GM12878 (cell line): ENCODE data around the gene KCND3. TPM values are rescaled to one million over a fixed set of nuclear protein-coding genes. Genes with fewer than 3 reads are reported as not detected.

Experiments used
- ATAC-seq: fragments of 200-7000 bp; cut with Tn5 transposase; 3 replicates; pipeline ENCODE4 v1.9.1; 2020; ENCODE audit warnings: mild to moderate bottlenecking, moderate library complexity
- BruUV-seq: library from RNA; stranded (reverse); fragments of 400-500 nt; replicated peaks from 2 replicates; lab custom pipeline; 2021; lab: Mats Ljungman, UMichigan
- CTCF ChIA-PET: fragments of 300-600 bp; sonication (Branson Sonifier 250); formaldehyde crosslinking; extraction: SDS; loops from one replicate; lab custom pipeline; 2021; ENCODE audit warnings: inconsistent platforms; lab: Yijun Ruan, JAX
- POLR2A ChIA-PET: fragments of 350-600 bp; formaldehyde crosslinking; extraction: SDS; loops from one replicate; lab custom pipeline; 2021; ENCODE audit warnings: inconsistent platforms; lab: Charles Lee
- RAD21 ChIA-PET: fragments of 300-600 bp; sonication (Branson Sonifier 250); formaldehyde crosslinking; loops from one replicate; lab custom pipeline; 2023; ENCODE audit warnings: antibody characterized with exemption; ENCODE audit not compliant: unreplicated experiment; lab: Charles Lee
- SMC1A ChIA-PET: fragments of 300-600 bp; sonication (Branson Sonifier 250); formaldehyde crosslinking; loops from one replicate; lab custom pipeline; 2023; ENCODE audit not compliant: unreplicated experiment, uncharacterized antibody; lab: Charles Lee
- DNase-seq: peaks from one replicate; pipeline ENCODE4 v3.0.0-alpha.2; 2011; ENCODE audit warnings: low read depth, low spot score
- FAIRE-seq: peaks from 3 replicates; lab custom pipeline; 2011; peaks lifted over from hg19 to GRCh38; lab: Jason Lieb, UNC
- H2AFZ ChIP-seq: 2 replicates; pipeline ENCODE4 v1.6.0; 2011; ENCODE audit warnings: low read depth, low read length, control low read depth; ENCODE audit not compliant: control insufficient read depth
- H3K27ac ChIP-seq: 2 replicates; pipeline ENCODE4 v1.5.1; 2011; ENCODE audit warnings: control low read depth; ENCODE audit not compliant: control insufficient read depth, insufficient read depth
- H3K27me3 ChIP-seq, 2 experiments: replicated peaks in 1 of 2; 2 replicates each; pipeline versions ENCODE4 v1.6.0 to v1.6.1; 2011; ENCODE audit warnings: low read length in 1 of 2; ENCODE audit not compliant: control insufficient read depth in 2 of 2, insufficient read depth in 2 of 2
- H3K36me3 ChIP-seq, 2 experiments: 2 replicates each; pipeline ENCODE4 v1.5.1; 2011; ENCODE audit warnings: low read length in 1 of 2; ENCODE audit not compliant: control insufficient read depth in 2 of 2, insufficient read depth in 2 of 2
- H3K4me1 ChIP-seq: 2 replicates; pipeline ENCODE4 v1.6.1; 2011; ENCODE audit warnings: mild to moderate bottlenecking, low read length, moderate library complexity, mixed read lengths; ENCODE audit not compliant: control insufficient read depth, insufficient read depth
- H3K4me2 ChIP-seq: 2 replicates; pipeline ENCODE4 v1.6.0; 2011; ENCODE audit warnings: control low read depth; ENCODE audit not compliant: control insufficient read depth, insufficient read depth
- H3K4me3 ChIP-seq: fragments of 200-600 bp; sonication (generic); 2 replicates; pipeline ENCODE4 v1.5.1; 2016
- H3K79me2 ChIP-seq: 2 replicates; pipeline ENCODE4 v1.6.0; 2011; ENCODE audit warnings: low read length; ENCODE audit not compliant: control insufficient read depth, insufficient read depth
- H3K9ac ChIP-seq: 2 replicates; pipeline ENCODE4 v1.8.0; 2011; ENCODE audit warnings: low read length, control low read depth, mixed read lengths; ENCODE audit not compliant: control insufficient read depth, insufficient read depth
- H3K9me3 ChIP-seq: replicated peaks from 3 replicates; pipeline ENCODE4 v1.5.1; 2011; ENCODE audit warnings: mild to moderate bottlenecking, low read length; ENCODE audit not compliant: control insufficient read depth, insufficient read depth
- H4K20me1 ChIP-seq: 2 replicates; pipeline ENCODE4 v1.6.0; 2011; ENCODE audit not compliant: control insufficient read depth, insufficient read depth
- CBX5 ChIP-seq: sonication (generic); IDR thresholded peaks from 2 replicates; pipeline ENCODE4 v1.6.1; 2016; ENCODE audit warnings: low read depth, moderate library complexity, mild to moderate bottlenecking, inconsistent platforms
- IKZF1 ChIP-seq: fragments of 450-650 bp; conservative IDR thresholded peaks from 2 replicates; pipeline ENCODE4 v1.6.1; 2017; ENCODE audit warnings: antibody characterized with exemption, mild to moderate bottlenecking
- KAT2A ChIP-seq: conservative IDR thresholded peaks from 2 replicates; pipeline ENCODE4 v1.6.1; 2011; ENCODE audit warnings: low read depth, low read length; ENCODE audit not compliant: control insufficient read depth
- MYC ChIP-seq: IDR thresholded peaks from 2 replicates; pipeline ENCODE4 v1.6.1; 2011; ENCODE audit warnings: mild to moderate bottlenecking, low read length, moderate library complexity, inconsistent platforms; ENCODE audit not compliant: insufficient read depth, insufficient replicate concordance, insufficient read length, severe bottlenecking
- PAX5 ChIP-seq: IDR thresholded peaks from 2 replicates; pipeline ENCODE4 v1.6.1; 2011; ENCODE audit warnings: low read depth, low read length, borderline replicate concordance
- PAX8 ChIP-seq: fragments of 450-650 bp; IDR thresholded peaks from 2 replicates; pipeline ENCODE4 v1.6.1; 2017; ENCODE audit warnings: mild to moderate bottlenecking, moderate library complexity
- SPI1 ChIP-seq: IDR thresholded peaks from 2 replicates; pipeline ENCODE4 v1.6.1; 2011; ENCODE audit warnings: low read depth, mild to moderate bottlenecking, low read length, moderate library complexity, borderline replicate concordance; ENCODE audit not compliant: insufficient read depth
- SRF ChIP-seq, 2 experiments: IDR thresholded peaks; 2 replicates each; pipeline ENCODE4 v1.6.1; 2011; ENCODE audit warnings: low read depth in 2 of 2, low read length in 2 of 2, mild to moderate bottlenecking in 1 of 2, moderate library complexity in 1 of 2
- WGBS: methylation state at CpG from one replicate; pipeline ENCODE4 v1.1.6; 2016; ENCODE audit warnings: low lambda C conversion rate; ENCODE audit not compliant: insufficient replicate concordance, insufficient coverage; ENCODE audit errors: missing lambda C conversion rate; 5-methylcytosine and 5-hydroxymethylcytosine counted together
- in situ Hi-C: fragments of 300-500 bp; cut with MboI; formaldehyde crosslinking; loops from 9 replicates; pipeline ENCODE4 v1.14.3; 2018; ENCODE audit warnings: mixed read lengths
- intact Hi-C: fragments of 100-400 bp; cut with micrococcal nuclease; formaldehyde crosslinking; loops from one replicate; pipeline ENCODE4 v1.14.2; 2022; ENCODE audit not compliant: unreplicated experiment
- polyA plus RNA-seq, 11 experiments: library from polyadenylated mRNA; depleted of rRNA in 4 of 11; unstranded in 6 of 11; stranded (reverse) in 5 of 11; fragments of >200 nt; fragmentation: Nextera tagmentation in 4 of 11; fragmentation: Illumina TruSeq in 1 of 11; extraction: Ambion mirVana in 4 of 11; extraction: Trizol in 1 of 11; gene quantifications; 1 replicate in 1 of 11; 2 replicates in 10 of 11; pipeline versions ENCODE4 v1.2.1 to v1.2.3, GENCODE V29; 2011 to 2016; ENCODE audit warnings: inconsistent platforms in 2 of 11, missing spikeins in 2 of 11, low read depth in 1 of 11
- total RNA-seq, 4 experiments: library from RNA; depleted of rRNA in 3 of 4; stranded (reverse); fragments of >200 nt in 3 of 4; fragmentation: Illumina TruSeq in 1 of 4; extraction: Trizol in 1 of 4; gene quantifications; 2 replicates each; pipeline versions ENCODE4 v1.2.1 to v1.2.3, GENCODE V29; 2013 to 2021

KCND3 gene
- total and polyA plus RNA-seq, 10 of the 15 experiments (the other 5 are each of a cell fraction or from before 2014, with no cell fraction given), result 0.02 TPM; not detected in 9

DNA sequence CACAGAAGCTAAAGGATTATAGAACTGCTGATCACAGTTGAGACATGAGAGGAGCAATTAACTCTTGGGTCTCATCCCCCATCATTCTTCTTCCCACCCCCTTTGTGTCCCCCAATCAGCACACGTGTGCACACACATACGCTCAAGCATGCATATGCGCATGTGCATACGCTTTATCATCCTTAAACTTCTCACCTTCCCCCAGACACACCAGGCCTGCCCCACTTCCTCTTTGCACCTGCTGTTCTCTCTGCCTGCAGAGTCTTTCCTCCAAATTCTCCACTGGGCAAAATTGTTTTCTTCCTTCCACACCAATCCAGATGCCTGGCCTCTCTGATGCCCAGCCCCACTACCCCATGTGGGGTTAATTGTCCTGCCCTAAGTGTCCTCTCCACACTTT is 13.0 kb upstream of the KCND3 start:
- Histone ChIP-seq H3K9me3 (no peaks in the 10 kb centered on the region), H3K4me2 (no peak overlapping the region), H3K4me3 (no peak overlapping the region), H3K27me3 (peaks cover 0 to 3% of the 10 kb centered on the region in 2 experiments; a peak in 3 of 4 replicates), H3K4me1 (no peaks in the 10 kb centered on the region), H3K27ac (no peak overlapping the region), H2AFZ (no peak overlapping the region), H3K9ac (no peak overlapping the region), H3K79me2 (no peaks in the 10 kb centered on the region), H3K36me3 (no peaks in the 10 kb centered on the region), H4K20me1 (no peaks in the 10 kb centered on the region)
- 38% methylated on average over 4 of the region's 4 CpGs for WGBS
- no peak for ATAC-seq
- FAIRE-seq, result no peak
- CTCF ChIA-PET, result no interaction called here
- RAD21 ChIA-PET, result no interaction called here
- TF ChIP-seq MYC, result no peak
- no peak for TF ChIP-seq IKZF1
- no peak for TF ChIP-seq SRF (IDR thresholded peaks at IDR 0.05; ENCODE audit: low read depth in 2 of 2, low read length in 2 of 2)
- TF ChIP-seq PAX5, result no peak
- no peak for TF ChIP-seq KAT2A
- TF ChIP-seq SPI1, result peak; percentile 55; the same call in 1 of the 2 replicates
- no peak for TF ChIP-seq CBX5
- DNase-seq, result no peak
- in situ Hi-C loops (no loop called here), intact Hi-C loops (no loop called here)
- POLR2A ChIA-PET, result no interaction called here
- no TSS peak for BruUV-seq
- SMC1A ChIA-PET, result no interaction called here

DNA sequence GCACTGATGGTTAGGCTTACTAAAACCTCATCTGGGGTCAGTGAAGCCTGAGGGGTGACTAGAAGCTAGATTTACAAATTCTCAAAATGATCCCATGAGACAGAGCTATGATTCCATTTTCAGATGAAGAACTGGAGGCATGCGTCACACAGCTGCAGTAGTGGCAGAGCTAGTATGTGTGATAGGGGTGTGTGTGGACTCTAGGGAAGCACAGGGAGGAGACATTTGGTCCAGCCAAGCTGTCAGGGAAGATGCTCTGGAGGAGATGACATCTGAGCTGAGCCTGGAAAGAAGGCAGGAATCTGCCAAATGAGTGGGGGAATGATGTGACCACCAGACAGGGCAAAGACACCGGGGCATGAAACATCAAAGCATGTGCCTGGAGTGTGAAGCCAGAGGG is 12.0 kb upstream of the KCND3 start:
- FAIRE-seq, result no peak
- ChIA-PET CTCF (no interaction called here), POLR2A (no interaction called here), RAD21 (no interaction called here), SMC1A (no interaction called here)
- Histone ChIP-seq H3K36me3 (no peaks in the 10 kb centered on the region), H3K4me3 (no peak overlapping the region), H3K4me2 (no peak overlapping the region), H3K9me3 (no peaks in the 10 kb centered on the region), H3K4me1 (no peaks in the 10 kb centered on the region), H3K27me3 (peaks cover 0 to 3% of the 10 kb centered on the region in 2 experiments; a peak in 2 of 4 replicates), H3K9ac (no peak overlapping the region), H3K27ac (no peak overlapping the region), H2AFZ (no peak overlapping the region), H3K79me2 (no peaks in the 10 kb centered on the region), H4K20me1 (no peaks in the 10 kb centered on the region)
- ATAC-seq, result no peak
- TF ChIP-seq PAX8, result no peak
- no TSS peak for BruUV-seq
- DNase-seq, result no peak
- in situ Hi-C loops (no loop called here), intact Hi-C loops (no loop called here)
- 4% methylated on average over 2 of the region's 2 CpGs for WGBS
